Iris pigment epithelial cell (primary cell): ENCODE data around the gene ROGDI.
"Not testable (repeated sequence)": the region's sequence is repeated elsewhere in the genome, so short reads cannot be mapped to it uniquely, and the experiment has no call there.

Experiments used
- DNase-seq: peaks from one replicate; pipeline ENCODE4 v3.0.0-alpha.2; 2011; ENCODE audit warnings: low read depth

The ROGDI gene

DNA sequence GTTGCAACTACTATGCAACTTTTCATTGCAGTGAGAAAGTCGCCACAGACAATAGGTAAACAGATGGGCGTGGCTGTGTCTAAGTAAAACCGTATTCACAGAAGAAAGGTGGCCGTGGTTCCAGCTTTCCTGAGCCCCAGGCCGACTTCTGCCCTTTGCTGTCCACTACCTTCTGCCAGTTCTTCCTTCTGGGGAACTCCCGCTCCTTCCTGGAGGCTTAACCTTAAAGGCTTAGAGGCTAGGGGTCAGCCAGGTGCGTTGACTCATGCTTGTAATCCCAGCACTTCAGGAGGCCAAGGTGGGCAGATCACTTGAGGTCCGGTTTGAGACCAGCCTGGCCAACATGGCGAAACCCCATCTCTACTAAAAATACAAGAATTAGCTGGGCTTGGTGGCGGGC, 12.2 kb downstream of the ROGDI start:
- no peak for DNase-seq

DNA sequence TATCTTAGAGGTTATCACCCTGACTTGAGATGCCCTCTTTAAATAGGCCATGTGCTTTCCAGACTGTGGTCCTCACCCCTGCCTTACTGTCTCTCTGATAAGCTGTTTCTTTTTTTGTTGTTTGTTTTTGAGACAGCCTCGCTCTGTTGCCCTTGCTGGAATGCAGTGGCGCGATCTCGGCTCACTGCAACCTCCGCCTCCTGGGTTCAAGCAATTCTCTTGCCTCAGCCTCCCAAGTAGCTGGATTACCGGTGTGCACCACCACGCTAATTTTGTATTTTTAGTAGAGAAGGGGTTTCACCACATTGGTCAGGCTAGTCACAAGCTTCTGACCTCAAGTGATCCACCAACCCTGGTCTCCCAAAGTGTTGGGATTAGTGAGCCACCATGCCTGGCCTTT, 13.5 kb downstream of the ROGDI start:
- no peak for DNase-seq

DNA sequence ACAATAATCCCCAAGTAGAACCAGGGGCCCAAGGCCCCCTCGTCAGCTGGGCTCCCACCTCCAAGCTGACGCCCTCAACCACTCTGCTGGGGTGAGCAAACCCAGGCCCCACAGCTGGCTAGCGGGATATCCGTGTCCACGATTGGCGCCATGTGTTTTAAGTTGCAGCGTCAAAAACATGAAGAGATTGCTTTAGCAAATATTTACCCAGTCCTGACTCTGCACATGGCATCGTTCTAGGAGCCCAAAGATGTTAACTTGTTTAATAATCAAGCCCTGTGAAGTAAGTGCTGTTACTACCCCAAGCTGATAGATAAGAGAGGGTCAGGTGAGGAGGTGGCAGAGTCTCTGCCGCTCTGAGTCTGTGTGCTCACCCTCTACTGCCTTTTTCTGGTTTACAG, 13.9 kb downstream of the ROGDI start:
- DNase-seq, result no peak

DNA sequence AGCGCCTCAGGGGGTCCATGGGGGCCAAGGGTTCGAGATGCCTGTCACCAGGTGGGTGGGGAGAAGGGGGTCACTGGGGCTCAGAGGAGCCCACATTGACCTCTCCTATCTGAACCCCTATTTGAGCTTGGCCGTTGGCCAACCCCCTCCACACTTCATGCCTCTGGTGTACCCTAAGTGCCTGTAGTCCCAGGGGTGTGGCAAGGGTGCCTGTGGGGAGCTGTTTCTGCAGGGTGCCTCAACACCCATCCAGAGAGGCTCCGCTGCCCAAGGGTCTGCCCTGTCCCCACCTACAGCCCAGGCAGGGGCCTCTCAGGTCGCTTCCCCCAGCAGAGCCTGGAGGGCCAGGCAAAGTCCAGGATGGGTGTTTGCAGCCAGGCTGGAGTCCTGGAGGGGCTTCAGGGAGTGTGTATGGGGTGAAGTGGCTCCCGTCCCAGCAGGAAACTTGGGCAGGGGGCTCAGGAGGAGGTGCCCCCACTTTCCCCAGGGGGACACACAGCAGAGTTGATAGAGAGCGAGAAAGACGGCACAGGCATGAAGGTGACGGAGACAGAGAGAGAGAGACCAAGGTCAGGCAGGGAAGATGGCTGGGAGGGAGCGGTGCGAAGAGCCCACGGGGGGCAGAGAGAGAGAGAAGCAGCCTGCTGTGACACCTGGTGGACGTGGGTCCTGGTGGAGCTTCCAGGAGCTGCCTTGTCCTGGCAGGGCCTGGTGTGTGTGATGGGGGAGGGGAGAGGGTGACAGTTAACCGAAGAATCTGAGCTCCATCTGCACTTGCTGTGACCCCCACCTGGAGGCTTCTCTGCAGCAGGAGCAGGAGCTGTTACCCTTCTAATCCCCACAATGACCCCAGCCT, 14.6 kb downstream of the ROGDI start, which contains the start of gene SEPTIN12:
Gene SEPTIN12, minus strand, starts transcription at position 719 of the 856 bp plus-strand sequence. Its CDS starts 700 bp downstream, at position 19.
- no peak for DNase-seq

DNA sequence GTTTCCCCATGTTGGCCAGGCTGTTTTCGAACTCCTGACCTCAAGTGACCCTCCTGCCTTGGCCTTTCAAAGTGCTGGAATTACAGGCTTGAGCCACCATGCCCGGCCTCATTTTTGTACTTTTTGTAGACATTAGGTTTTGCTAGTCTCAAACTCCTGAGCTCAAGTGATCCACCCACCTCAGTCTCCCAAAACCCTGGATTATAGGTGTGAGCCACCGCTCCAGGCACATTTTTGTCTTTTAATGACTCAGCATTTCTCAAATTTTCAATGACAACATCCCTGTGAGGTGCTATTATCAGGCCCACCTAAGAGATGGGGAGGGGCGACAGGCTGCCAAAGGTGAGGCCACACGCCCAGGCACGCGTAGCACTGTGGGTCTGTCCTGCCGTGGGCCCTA, 15.4 kb downstream of the ROGDI start:
- DNase-seq, result no peak

DNA sequence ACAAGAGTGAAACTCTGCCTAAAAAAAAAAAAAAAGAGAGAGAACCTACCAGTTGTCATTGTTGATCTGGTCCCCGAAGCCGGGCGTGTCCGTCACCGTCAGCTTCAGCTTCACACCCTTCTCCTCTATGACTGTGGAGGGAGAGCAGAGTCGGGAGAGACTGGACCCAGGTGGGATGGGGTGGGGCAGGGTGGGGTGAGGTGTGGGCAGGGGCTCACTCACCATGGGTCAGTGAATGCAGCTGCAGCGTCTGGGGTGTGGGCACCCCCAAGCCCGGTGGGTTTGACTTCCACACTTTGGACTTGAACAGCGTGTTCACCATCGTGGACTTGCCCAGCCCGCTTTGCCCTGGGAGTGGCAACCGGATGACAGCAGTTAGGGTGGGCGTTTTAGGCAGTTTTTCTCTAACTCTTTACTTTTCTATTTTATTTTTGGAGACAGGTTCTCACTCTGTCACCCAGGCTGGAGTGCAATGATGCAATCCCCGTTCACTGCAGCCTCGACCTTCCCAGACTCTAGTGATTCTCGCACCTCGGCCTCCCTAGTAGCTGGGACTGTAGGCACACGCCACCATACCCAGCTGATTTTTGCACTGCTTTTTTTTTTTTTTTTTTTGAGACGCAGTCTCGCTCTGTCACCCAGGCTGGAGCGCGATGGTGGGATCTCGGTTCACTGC, 16.5 kb downstream of the ROGDI start:
- no peak for DNase-seq

DNA sequence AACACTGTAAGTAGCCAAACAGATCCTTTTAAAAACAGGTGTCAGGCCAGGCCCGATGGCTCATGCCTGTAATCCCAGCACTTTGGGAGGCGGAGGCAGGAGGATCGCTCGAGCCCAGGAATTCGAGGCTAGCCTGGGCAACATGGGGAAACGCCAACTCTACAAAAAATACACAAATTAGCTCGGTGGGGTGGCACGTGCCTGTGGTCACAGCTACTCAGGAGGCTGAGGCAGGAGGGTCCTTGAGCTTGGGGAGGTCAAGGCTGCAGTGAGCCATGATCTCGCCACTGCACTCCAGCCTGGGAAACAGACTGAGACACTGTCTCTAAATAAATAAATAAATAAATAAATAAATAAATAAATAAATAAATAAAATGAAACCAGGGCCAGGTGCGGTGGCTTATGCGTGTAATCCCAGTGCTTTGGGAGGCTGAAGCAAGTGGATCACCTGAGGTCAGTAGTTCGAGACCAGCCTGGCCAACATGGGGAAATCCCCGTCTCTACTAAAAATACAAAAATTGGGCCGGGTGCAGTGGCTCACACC, 17.9 kb downstream of the ROGDI start:
- not testable (repeated sequence) for DNase-seq

DNA sequence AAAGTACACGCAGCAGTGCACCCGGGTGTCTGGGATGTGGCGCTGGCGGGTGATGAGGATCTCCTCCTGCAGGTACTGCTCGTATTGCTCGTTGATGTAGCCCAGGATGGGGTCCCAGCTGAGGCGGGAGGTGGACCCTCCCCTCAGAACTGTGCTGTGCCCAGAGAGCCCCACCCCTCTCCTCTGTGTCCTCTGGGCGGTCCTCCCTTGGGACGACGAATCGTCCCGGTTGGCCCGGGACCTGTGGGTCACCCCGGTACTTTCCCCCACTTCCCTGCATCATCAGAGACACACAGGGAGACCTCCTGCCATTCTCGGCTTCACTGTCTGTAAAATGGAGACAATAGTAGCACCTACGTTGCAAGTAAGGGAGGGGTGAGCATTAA, 18.5 kb downstream of the ROGDI start:
- no peak for DNase-seq

DNA sequence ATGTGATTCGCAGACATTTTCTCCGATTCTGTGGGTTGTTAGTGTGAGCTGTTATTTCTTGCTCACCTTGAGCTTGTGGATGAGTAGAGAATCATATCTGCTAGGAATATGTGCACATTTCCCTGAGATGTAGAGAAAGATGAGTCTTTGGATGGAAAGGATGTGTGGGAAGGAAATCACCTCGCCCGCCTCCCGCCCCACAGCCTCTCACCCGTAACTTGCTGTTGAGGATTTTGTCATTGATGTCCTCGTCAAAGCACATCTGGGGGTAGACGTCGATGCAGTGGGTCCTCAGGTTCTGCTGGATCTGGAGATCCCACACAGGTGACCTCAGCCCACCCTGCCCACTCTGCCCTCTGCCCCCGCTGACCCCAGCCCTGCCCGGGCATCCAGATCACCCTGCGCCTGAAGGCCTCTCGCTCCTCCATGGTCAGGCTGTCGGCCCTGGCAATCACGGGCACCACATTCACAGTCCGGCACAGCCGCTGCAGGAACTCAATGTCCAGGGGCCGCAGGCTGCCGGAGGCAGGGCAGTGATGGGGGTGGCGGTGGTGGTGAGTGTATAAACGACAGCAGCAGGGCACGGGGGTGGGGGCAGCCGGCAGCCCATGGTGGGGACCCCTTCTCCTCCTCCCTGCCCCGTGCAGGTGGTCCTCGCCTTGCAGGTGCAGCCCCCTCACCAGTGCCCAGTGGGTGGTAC, 19.0 kb downstream of the ROGDI start:
- no peak for DNase-seq

DNA sequence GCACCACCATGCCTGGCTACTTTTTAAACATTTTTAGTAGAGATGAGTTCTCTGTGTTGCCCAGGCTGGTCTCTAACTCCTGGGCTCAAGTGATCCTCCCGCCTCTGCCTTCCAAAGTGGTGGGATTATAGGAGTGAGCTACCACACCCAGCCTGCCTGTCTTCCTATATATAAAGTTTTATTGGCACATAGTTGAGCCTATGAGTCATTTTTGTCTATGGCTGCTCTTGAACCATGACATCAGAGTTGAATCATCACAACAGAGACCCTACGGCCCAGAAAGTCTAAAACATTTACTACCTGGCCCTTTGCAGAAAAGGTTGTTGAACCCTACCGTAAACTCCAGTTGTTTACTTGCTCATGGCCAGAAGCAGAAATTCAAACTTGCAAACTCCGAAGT, 22.2 kb downstream of the ROGDI start:
- DNase-seq, result peak; percentile 28

DNA sequence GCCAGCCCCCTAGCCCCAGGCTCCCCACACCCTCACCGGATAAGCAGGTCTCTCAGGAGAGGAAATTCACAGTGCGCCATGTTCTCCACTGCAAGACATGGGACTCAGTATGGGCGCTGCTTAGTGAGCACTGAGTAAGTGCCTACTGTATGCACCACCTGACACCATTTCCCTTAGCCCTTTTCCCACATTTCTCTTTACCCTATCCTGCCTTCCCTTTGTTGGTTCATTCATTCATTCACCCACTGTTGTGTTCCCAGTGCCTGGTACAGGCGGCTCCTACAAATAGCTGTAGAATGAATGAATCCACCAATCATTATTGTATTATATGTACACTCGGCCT, 24.4 kb downstream of the ROGDI start:
- no peak for DNase-seq

DNA sequence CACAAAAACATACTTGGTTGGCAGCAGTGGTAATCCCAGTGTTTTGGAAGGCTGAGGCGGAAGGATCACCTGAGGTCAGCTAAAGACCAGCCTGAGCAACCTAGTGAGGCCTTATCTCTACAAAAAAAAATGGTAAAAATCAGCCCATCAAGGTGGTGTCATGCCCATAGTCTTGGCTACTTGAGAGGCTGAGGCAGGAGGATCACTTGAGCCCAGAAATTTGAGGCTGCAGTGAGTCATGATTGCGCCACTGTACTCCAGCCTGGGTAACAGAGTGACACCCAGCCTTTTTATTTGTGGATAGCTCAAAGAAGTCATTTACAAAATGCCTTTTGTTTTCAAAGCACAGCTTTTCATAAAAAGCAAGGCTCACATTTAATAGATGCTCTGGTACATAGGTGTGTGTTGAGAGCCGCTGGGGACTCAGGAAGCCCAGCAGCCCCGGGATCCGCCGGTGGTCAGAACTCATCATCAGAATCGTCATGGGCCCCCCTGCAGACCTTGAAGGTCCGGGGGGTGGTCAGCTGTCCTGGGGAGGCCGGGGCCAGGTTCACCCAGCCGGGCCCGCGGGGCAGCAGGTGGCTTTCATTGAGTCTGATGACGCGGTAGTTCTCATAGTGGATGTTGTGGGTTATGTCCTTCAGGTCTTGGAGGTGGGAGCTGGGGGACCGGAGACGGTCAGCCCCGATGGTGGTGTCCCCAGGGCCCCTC, 24.9 kb downstream of the ROGDI start:
- DNase-seq, result no peak

DNA sequence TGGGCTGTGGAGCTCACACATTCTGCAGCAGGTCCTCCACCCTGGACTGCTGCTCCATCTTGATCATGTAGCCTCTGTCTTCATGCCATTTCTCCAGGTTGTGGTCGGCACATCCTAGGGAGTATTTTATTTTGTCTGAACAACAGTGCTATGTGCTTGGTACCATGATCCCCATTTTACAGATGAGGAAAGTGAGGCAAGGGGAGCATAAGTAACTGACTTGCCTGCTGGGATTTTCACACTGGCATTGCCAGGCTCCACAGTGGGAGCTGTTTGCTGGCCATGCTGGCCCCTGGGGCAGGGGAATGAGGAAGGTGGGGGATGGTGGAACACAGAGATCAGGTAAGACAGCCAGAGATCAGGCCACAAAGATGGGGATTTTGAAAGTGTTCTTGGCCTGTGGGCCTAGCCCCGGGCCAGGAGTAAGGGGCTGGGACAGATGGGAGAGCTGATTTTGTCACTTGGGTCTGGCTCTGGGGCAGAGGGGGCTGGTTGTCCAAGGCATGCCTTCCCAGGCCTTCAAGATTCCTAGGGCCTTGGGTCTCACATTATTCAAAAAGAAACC, 26.2 kb downstream of the ROGDI start:
- DNase-seq, result no peak

DNA sequence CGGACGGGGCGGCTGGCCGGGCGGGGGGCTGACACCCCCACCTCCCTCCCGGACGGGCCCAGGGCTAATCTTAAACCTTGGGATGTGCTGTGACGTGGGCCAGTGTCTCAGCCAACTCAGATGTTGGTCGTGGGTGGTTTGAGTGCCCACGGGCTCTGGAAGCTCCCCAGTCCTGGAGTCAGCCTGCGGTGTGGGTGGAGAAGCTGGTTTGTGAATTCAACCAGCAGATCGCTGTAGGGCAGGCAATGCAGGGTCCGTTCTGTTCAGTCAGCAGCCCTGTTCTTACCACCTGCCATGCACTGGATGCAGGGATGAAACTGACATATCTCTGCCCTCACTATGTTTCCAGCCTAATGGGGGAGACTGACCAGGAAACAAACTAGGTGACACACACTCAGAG, 27.4 kb downstream of the ROGDI start:
- DNase-seq, result no peak

DNA sequence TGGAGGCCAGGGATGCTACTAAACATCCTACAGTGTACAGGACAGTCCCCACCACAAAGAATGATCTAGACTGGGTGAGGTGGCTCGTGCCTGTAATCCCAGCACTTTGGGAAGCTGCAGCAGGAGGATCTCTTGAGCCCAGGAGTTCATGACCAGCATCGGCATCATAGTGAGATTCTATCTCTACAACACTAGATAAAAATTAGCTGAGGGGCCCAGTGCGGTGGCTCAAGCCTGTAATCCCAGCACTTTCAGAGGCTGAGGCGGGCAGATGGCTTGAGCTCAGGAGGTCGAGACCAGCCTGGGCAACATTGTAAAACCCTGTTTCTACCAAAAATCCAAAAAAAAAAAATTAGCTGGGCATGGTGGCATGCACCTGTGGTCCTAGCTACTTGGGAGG, 30.1 kb downstream of the ROGDI start:
- DNase-seq, result no peak

DNA sequence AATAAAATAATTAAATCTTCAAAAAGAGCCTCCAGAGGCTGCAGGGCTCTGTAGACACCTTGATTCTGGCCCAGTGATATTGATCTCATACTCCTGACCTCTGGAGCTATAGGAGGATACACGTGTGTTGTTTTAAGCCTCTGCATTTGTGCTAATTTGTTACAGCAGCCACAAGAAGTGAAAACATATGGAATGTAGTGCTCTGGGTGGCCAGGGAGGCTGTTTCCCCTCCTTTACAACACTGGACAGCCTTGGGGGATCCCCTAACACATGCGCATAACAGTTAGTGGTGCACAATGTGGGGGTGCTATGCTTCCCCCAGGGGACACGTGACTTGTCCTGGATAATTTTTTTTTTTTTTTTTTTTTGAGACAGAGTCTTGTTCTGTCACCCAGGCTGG, 30.8 kb downstream of the ROGDI start:
- no peak for DNase-seq

DNA sequence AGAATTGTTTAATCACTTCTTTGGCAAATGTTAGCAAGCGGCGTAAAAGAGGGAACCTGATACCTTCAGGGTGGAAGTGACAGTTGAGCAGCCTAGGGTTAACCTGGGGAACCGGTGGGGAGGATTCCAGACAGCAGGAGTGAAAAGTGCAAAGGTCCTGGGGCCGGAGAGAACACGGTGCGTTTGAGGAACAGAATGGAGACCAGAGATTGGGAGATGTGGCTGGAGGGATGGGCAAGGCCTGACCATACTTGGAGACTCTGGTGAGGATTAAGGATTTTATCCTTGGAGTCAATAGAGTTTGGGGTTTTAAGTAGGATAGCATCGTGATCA, 33.2 kb downstream of the ROGDI start:
- DNase-seq, result no peak

DNA sequence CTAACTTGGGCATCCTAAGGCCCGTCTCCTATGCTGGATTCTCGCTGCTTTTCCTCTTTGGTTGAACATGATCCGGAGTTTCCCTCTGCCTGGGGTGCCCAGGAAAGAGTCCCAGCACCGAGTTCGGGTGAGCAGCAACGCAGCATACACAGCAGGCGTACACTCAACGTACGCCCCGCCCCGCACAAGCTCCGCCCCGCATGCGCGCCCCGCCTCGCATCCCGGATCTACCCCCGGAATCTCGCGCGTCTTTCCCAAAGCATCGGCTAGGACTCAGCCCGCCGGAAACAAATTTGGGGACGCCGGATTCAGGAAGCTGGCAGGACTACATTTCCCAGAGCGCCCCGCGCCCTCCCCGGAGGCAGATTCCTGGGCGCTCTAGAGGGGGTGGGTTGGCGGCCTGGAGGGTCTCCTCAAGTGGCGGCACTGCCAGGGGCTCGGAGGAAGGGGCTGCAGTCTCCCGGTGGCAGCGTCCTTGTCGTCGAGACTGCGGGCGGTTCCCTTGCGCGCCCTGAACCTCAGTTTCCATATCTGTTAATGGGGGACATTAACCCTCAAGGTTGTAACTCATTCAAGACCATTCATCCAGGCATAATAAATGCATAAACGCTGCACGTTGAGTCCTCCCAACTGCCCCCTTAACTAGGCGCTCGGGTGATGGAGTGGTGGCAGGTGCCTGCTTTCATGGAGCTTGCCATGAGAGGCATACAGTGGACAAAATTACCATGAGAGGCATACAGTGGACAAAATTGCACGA, 33.7 kb downstream of the ROGDI start:
- peak; percentile 96 for DNase-seq

DNA sequence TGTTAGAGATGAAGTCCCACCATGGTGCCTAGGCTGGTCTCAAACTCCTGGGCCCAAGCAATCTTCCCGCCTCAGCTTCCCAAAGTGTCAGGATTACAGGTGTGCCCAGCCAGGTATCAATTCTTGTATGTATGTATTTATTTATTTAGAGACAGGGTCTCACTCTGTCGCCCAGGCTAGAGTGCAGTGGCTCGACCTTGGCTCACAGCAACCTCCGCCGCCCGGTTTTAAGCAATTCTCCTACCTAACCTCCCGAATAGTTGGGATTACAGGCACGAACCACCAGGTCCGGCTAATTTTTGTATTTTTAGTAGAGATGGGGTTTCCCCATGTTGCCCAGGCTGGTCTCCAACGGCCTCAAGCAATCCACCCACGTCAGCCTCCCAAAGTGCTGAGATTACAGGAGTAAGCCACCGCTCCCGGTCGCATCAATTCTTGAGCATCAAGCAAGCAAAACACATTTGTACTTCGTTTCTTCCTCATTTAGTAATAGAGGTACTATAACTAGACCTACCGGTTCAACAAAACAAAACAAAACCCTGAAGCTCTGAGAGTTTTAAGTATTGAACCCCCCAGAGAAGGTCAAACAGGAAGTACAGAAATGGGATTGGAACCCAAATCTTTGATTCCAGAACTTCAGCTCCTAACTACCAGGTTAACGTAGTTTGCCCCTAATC, 34.4 kb downstream of the ROGDI start:
- peak; percentile 36 for DNase-seq

DNA sequence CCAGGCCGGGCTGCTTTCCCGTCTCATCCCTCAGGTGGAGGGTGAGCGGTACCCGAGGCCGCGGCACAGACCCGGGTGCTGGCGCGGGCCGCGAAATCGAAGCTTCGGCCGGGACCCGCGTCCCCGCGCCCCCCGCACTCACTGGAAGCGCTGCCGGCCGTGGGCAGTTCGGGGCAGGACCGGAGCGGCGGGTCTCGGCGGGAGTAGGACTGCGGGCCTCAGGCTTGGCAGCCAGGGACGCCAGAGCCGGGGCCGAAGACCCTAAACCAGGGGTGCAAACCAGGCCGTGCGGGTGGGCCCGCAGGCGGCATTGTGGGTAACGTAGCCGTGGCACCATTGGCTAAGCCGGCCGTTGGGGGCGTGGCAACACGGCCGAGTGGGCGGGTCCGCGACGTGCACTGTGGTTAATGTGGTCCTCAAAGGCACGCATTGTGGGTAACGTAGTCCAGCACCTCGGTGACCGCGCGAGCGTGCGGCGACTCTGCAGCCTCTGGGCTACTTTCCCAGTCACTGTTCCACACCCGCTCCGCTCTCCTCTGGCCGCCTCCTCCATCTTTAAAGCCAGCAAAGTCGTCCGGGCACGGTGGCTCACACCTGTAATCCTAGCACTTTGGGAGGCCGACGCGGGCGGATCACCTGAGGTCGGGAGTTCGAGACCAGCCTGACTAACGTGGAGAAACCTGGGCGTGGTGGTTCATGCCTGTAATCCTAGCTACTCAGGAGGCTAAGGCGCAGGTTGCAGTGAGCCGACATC, 35.4 kb downstream of the ROGDI start, which contains the start of gene ZNF500:
Gene ZNF500, minus strand, starts transcription at position 288 of the 754 bp plus-strand sequence. CDS start 1,184 bp downstream, outside the sequence.
- peak; percentile 94 for DNase-seq
